ENCODE measurements around the gene GNA14.

- TF ChIP-seq POLR2A (IDR thresholded peaks at IDR 0.05; ENCODE audit: low read length) (no peak), GATA1 (IDR thresholded peaks at IDR 0.05; ENCODE audit: low read depth, low read length) (no peak)
These were observed 31.9 kb downstream of the GNA14 start for GRCh38 chr9:77616191-77616590.
